ENCODE data around the gene RAB11FIP5. TPM values are rescaled to one million over a fixed set of nuclear protein-coding genes. Genes with fewer than 3 reads are reported as not detected.

The RAB11FIP5 gene
- total RNA-seq, 2 experiments from 2014 or later, result 22.6 to 24.0 TPM

DNA sequence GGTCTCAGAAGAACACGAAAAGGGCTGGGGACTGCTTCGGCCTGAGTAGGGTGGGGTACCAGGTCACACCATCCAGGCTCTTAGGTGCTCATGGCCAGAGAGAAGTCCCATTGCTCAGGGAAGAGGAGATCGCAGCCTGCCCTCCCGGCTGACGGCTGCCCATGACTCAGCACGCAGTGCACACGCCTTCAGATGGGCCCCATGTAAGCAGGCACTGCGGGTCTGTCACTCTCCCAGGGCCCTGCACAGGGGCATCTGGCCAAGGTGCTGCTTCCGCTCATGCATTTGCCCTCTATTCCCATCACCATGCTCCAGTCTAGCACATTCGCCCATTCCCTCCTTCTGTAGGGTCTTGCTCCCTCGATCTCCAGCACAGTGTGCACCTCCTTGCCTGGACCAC lies 76.0 kb downstream of the RAB11FIP5 start:
- Mint-ChIP-seq H3K9me3 (no peaks in the 10 kb centered on the region), H3K4me3 (no peak overlapping the region), H3K27me3 (no peaks in the 10 kb centered on the region), H3K36me3 (ENCODE audit: low read depth) (no peaks in the 10 kb centered on the region), H3K4me1 (no peaks in the 10 kb centered on the region), H3K27ac (no peak overlapping the region)
- no peak for DNase-seq
- ChIA-PET POLR2A (no interaction called here), CTCF (interaction anchor here (1.2 kb wide), 1 partner anchor 141 kb away, joined by 3 read pairs; no protein-coding TSS in a partner anchor)

DNA sequence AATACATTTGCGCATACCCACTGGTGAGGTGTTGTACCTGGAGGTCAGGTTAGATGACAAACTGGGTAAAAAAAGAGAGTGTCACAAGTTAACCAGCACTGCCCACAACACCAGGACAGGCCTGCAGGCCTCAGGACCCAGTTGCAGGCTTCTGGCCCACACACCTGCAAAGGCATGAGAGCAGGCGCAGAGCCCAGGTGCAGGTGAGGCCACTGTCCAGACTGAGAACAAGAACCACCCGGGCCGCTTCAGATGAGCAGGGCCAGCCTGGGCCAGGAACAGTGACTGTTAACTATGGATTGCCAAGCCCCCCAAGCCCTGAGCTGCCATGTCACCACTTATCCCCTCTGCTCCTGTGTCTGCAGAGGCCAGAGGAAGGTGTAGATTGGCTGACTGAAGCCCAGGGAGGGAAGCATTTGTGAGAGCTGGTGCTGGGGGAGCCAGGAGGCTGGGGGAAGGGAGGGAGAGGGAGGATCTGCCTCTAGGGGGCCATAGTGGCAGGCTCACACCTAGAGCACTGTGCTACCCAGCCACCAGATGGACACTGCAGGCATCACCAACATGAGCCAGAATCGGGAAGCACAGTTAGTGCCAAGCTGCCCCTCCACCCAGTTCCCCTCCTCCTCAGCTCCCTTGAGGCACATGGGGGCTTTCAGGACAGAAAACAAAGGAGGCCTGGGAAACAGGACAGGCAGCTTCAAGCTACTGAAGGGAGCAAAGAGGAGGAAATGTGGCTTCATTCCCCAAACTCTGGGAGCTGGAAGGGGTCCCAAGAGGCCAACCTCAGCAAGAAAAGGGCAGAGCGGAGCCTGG lies 76.6 kb downstream of the RAB11FIP5 start:
- CTCF ChIA-PET, result interaction anchor here (1.2 kb wide), 1 partner anchor 141 kb away, joined by 3 read pairs; no protein-coding TSS in a partner anchor
- Mint-ChIP-seq H3K27me3 (no peaks in the 10 kb centered on the region), H3K4me3 (no peak overlapping the region)

DNA sequence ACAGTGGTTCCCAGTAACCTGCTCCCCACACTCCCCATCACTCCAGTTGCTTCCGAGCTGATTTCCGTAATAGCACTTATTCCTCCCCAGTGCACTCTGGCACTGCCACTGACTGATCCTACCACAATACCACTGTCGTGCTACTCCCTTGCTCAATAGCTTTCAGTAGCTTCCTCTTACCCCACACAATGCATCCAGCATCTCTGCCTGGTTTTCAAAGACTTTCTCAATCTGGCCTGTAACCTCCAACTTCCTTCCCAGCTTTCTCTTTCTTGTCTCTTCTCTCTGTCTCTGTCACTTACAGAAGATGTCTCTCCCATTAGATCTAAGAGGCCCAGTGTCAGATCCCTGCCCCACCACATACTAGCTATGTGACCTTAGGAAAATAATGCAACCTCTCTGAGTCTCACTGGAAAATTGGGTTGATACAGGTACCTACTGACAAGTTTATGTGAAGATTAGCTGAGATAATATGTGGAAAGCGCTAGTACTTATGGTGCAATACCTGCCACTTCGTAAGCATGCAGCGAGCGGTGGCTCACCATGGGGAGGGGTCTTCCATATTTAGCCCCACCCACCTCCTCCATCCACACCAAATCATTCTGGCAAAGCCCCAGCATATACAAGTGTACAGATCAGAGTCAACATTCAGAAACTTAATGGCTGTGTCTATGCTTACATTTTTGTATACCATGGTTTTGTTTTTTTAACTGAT lies 77.9 kb downstream of the RAB11FIP5 start:
- H3K27ac Mint-ChIP-seq, result no peak overlapping the region
- no peak for DNase-seq
- CTCF ChIA-PET, result interaction anchor here (1.1 kb wide), 1 partner anchor 51 kb away, joined by 3 read pairs; no protein-coding TSS in a partner anchor
- H3K4me1 Mint-ChIP-seq, result no peaks in the 10 kb centered on the region
- no peaks in the 10 kb centered on the region for H3K9me3 Mint-ChIP-seq
- H3K4me3 Mint-ChIP-seq, result no peak overlapping the region
- no peaks in the 10 kb centered on the region for H3K27me3 Mint-ChIP-seq
- no peaks in the 10 kb centered on the region for H3K36me3 Mint-ChIP-seq (ENCODE audit: low read depth)
- POLR2A ChIA-PET, result no interaction called here

More for the DNA sequence above, 76.6 kb downstream of the RAB11FIP5 start:
- POLR2A ChIA-PET, result no interaction called here
- Mint-ChIP-seq H3K9me3 (no peaks in the 10 kb centered on the region), H3K27ac (no peak overlapping the region), H3K36me3 (ENCODE audit: low read depth) (no peaks in the 10 kb centered on the region), H3K4me1 (no peaks in the 10 kb centered on the region)
- no peak for DNase-seq

DNA sequence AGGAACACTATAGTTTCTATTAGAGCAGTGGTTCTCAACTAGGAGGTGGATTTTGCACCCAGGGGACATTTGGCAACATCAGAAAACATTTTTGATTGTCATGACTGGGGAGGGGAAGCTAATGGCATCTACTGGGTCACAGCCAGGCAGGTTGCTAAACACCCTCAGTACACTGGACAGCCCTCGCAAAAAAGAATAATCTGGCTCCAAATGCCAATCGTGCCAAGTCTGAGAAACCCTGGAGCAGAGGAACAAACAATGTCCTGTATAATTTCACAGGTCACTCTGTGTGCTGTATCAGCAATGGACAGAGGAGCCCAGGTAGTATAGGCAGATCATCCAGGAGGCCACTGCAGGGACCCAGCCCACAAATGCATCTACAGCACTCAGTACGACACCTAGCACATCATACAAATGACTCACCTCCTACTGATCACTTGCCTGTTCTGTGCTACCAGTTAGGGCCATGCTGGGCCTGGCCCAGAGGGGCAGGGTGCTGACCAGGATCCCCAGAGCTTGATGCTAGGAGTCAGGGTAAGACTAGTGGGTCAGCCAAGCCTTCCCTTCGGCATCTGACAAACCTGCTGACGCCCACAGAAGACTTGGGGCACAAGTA lies 78.9 kb downstream of the RAB11FIP5 start:
- no peak for DNase-seq
- Mint-ChIP-seq H3K27me3 (no peaks in the 10 kb centered on the region), H3K9me3 (no peaks in the 10 kb centered on the region), H3K27ac (no peak overlapping the region), H3K4me3 (no peak overlapping the region), H3K4me1 (no peaks in the 10 kb centered on the region), H3K36me3 (ENCODE audit: low read depth) (no peaks in the 10 kb centered on the region)
- POLR2A ChIA-PET, result no interaction called here
- CTCF ChIA-PET, result interaction anchor here (0.6 kb wide), 1 partner anchor 22 kb away, joined by 3 read pairs; no protein-coding TSS in a partner anchor

DNA sequence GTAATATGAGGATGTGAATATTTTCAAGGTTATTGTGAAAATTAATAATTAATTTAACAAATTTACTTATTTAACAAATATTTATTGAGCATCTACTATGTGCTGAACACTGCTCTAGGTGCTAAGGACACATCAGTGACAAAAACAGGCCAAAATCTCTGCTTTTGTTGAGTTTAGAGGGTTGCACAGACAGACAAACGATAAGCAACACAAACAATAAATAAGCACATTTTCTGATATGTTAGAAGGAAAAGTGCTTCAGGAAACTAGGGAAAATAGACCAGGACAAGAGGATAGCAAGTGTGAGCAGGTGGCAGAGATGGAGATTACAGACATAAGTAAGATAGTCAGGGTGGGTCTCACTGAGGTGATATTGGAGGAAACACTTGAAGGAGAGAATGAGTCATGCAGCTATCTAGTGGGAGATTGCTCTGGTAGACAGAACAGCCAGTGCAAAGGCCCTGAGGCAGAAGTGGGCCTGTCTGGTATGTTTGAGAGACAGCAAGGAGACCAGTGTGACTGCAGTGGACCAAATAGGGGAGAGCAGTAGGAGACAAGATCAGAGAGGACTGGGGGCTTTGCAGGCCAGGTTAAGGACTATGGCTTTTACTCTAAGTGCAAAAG lies 79.5 kb downstream of the RAB11FIP5 start:
- no peaks in the 10 kb centered on the region for H3K27me3 Mint-ChIP-seq
- no peak overlapping the region for H3K4me3 Mint-ChIP-seq
- no peaks in the 10 kb centered on the region for H3K9me3 Mint-ChIP-seq
- H3K36me3 Mint-ChIP-seq (ENCODE audit: low read depth), result no peaks in the 10 kb centered on the region
- ChIA-PET POLR2A (interaction anchor here (0.6 kb wide), 1 partner anchor 27 kb away, joined by 3 read pairs; no protein-coding TSS in a partner anchor), CTCF (interaction anchor here (0.6 kb wide), 1 partner anchor 22 kb away, joined by 3 read pairs; no protein-coding TSS in a partner anchor)
- H3K27ac Mint-ChIP-seq, result no peak overlapping the region
- DNase-seq, result no peak
- H3K4me1 Mint-ChIP-seq, result no peaks in the 10 kb centered on the region

DNA sequence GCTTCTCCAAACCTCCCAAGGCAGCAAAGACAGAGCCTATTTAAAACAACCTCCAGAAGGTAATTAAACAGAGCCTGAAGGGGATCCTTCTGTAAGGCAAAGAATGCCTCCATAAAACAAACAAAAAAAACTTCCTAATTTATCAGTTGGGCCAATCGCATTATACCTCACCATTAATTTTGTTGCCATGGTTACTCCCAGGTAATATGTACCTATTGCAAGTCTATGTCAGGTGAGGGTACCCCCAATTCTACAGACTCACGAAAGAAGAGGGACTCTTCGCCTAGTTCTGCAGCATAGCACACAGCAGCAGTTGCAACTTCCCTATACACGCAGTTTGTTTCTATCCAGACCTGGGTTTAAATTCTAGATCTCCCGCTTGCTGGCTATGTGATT lies 80.0 kb downstream of the RAB11FIP5 start:
- DNase-seq, result no peak
- no peak overlapping the region for H3K4me3 Mint-ChIP-seq
- no peaks in the 10 kb centered on the region for H3K27me3 Mint-ChIP-seq
- no peak overlapping the region for H3K27ac Mint-ChIP-seq
- H3K36me3 Mint-ChIP-seq (ENCODE audit: low read depth), result no peaks in the 10 kb centered on the region
- POLR2A ChIA-PET, result interaction anchor here (0.6 kb wide), 1 partner anchor 27 kb away, joined by 3 read pairs; no protein-coding TSS in a partner anchor
- H3K4me1 Mint-ChIP-seq, result no peaks in the 10 kb centered on the region
- H3K9me3 Mint-ChIP-seq, result no peaks in the 10 kb centered on the region
- CTCF ChIA-PET, result no interaction called here

DNA sequence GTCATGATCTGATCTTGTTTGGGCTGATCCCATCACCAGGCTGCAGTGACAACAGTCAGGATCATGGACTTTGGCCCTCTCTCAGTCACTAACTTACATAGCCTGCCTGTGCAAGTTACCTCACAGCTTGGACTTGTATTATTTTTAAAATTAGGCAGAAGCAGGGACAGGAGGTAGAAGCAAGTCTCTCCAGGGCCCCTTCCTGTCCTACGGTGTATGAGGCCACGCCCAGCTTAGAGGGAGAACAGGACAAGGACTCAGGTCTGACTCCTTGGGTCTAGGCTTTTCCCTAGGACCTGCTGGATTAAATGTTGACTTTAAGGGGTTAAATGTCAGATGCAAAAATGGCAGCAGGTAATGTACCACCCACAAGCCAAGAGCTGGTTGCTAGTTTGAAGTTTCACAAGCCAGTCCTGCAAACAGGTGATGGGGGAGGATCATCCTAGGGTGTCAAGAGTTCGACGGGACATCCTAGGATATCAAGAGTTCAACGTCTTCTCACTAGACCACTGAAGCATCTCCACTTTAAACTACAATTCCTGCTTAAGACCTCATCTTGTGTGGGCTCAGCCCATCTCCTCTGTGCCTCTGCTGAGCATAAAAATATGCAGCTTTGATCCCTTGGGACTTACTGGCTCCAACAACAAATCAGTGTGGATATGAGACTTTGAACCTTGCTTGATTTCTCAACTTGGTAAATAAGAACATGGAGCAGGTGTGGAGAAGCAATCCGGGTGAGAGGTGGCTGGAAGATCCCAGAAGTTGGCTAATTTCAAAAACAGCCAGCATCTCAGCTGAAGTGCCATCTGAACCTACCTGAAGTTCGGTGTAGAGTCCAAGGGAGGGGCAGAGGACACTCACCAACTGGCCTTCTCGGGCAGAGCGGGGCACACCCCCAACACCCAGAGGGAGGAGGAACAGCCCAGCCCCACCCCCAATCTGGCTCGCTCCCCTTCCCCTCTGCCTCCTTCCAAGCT lies 80.7 kb downstream of the RAB11FIP5 start:
- Mint-ChIP-seq H3K36me3 (ENCODE audit: low read depth) (no peaks in the 10 kb centered on the region), H3K9me3 (no peaks in the 10 kb centered on the region), H3K27ac (no peak overlapping the region), H3K27me3 (no peaks in the 10 kb centered on the region), H3K4me3 (no peak overlapping the region), H3K4me1 (no peaks in the 10 kb centered on the region)
- CTCF ChIA-PET, result no interaction called here
- POLR2A ChIA-PET, result interaction anchor here (1.2 kb wide), 1 partner anchor 39 kb away, joined by 3 read pairs; the partner anchor contains the start of gene SFXN5
- DNase-seq, result no peak

DNA sequence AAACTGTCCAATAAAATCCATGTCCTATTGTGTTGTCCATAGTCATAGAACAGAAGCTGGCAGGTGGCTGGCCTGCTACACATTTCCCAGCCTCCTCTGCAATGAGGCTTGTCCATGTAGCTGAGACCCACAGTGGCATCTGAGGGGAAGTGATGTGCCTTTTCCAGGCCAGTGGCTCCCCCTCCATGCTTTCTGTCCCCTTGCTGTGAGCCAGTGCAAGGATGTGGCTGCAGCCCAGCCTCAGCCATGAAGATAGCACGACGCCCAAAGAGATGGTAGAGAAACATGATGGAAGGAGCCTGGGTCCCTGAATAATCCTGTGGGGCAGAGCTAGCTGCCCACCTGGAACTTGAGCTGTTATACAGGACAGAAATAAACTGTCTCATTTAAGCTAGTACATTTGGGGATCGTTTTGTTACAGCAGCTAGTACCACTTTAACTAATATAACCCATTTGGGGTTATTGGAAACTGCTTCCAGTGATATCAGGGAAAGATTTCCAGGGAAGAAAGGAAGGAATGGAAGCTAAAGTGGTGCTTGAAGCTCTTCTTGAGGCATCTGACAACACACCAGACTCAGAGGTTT lies 81.6 kb downstream of the RAB11FIP5 start:
- no peaks in the 10 kb centered on the region for H3K4me1 Mint-ChIP-seq
- POLR2A ChIA-PET, result interaction anchor here (1.2 kb wide), 1 partner anchor 40 kb away, joined by 3 read pairs; the partner anchor contains the start of gene SFXN5
- CTCF ChIA-PET, result no interaction called here
- H3K4me3 Mint-ChIP-seq, result no peak overlapping the region
- no peak for DNase-seq
- no peaks in the 10 kb centered on the region for H3K27me3 Mint-ChIP-seq
- H3K9me3 Mint-ChIP-seq, result no peaks in the 10 kb centered on the region
- no peaks in the 10 kb centered on the region for H3K36me3 Mint-ChIP-seq (ENCODE audit: low read depth)
- no peak overlapping the region for H3K27ac Mint-ChIP-seq

DNA sequence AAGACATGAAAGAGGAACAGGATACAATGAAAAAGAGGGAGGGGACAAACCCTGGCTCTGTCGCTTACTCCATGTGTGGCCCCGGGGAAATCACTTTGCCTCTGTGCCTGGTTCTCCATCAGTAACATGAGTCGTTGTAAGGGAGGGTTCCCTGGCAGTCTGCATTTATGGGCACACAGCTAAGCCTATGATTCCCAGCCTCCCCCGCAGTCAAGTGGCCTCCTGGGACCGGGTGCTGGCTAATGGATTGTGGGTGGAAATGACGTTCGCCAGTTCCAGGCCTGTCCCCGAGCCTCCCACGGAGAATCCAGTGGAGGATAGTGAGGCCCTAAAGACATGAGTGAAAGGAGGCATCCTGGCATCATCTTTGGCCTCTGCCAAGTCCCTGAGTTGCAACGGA lies 83.9 kb downstream of the RAB11FIP5 start:
- DNase-seq, result no peak
- Mint-ChIP-seq H3K27ac (no peak overlapping the region), H3K4me1 (no peaks in the 10 kb centered on the region), H3K9me3 (no peaks in the 10 kb centered on the region), H3K4me3 (no peak overlapping the region), H3K27me3 (no peaks in the 10 kb centered on the region), H3K36me3 (ENCODE audit: low read depth) (no peaks in the 10 kb centered on the region)
- ChIA-PET POLR2A (no interaction called here), CTCF (no interaction called here)

DNA sequence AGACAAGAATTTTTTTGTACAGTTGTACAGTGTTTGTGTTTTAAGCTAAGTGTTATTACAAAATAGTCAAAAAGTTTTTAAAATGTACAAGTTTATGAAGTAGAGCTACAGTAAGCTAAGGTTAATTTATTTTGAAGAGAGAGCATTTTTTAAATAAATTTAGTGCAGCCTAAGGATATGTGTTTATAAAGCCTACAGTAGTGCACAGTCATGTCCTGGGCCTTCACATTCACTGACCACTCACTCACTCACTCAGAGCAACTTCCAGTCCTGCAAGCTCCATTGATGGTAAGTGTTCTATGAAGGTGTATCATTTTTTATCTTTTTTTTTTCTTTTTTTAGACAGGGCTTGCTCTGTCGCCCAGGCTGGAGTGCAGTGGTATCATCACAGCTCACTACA lies 85.4 kb downstream of the RAB11FIP5 start:
- Mint-ChIP-seq H3K27ac (no peak overlapping the region), H3K4me3 (no peak overlapping the region), H3K36me3 (ENCODE audit: low read depth) (no peaks in the 10 kb centered on the region), H3K27me3 (no peaks in the 10 kb centered on the region), H3K9me3 (no peaks in the 10 kb centered on the region), H3K4me1 (no peaks in the 10 kb centered on the region)
- ChIA-PET CTCF (interaction anchor here (1.1 kb wide), 1 partner anchor 36 kb away, joined by 3 read pairs; no protein-coding TSS in a partner anchor), POLR2A (no interaction called here)
- no peak for DNase-seq

DNA sequence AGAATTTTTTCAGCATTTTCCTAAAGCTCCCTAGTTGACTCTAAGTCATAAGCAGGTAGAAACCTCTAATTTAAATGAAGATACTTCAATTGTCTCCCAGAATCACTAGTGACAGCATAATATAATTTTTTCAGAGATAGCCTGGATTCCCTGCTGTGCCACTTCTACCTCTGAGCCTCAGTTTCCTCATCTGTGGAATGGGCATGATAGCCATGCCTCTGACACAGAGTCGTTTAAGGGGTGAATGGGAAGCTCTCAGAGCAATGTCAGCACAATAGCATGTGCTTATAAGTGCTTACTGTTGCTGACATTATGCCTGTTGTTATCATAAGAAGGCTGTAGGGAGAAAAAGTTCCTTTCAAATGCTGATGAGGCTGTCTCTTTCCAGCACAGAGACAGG lies 89.3 kb downstream of the RAB11FIP5 start:
- POLR2A ChIA-PET, result no interaction called here
- H3K4me3 Mint-ChIP-seq, result no peak overlapping the region
- CTCF ChIA-PET, result interaction anchor here (0.6 kb wide), 1 partner anchor 136 kb away, joined by 3 read pairs; the partner anchor contains the start of gene SPR
- no peaks in the 10 kb centered on the region for H3K4me1 Mint-ChIP-seq
- DNase-seq, result no peak
- no peaks in the 10 kb centered on the region for H3K27me3 Mint-ChIP-seq
- no peaks in the 10 kb centered on the region for H3K9me3 Mint-ChIP-seq
- H3K27ac Mint-ChIP-seq, result no peak overlapping the region
- no peaks in the 10 kb centered on the region for H3K36me3 Mint-ChIP-seq (ENCODE audit: low read depth)

Measured in activated CD4-positive, alpha-beta memory T cell treated with anti-CD3 and anti-CD28 coated beads, Interleukin-2, amount 10 ng/mL, durations not matched to agents 7 days and 5 days (primary cell).